ENCODE results near the gene MAML3. TPM values are rescaled to one million over a fixed set of nuclear protein-coding genes. Genes with fewer than 3 reads are reported as not detected.

The MAML3 gene
- total and polyA plus RNA-seq, 2 of the 13 experiments (the other 11 are each of a cell fraction or from before 2014, with no cell fraction given): 0.05 to 0.13 TPM

DNA sequence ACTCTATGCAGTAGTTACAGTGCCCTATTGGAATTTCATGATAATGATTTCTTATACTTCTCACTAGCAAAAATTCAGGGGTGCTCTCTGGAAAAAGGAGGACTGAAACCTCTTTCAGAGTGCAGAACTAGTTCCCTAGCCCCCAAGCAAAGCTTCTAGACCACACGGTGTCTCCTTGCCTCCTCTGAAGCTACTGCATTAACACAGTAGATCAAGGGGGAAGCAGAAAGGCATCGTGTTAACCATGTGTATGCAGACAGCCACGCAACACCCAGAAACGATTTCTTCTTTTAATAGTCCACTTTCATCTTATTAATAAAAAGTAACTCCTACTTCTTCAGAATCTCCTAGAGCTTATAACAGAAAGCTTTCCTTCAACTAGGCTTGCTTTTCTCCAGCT lies 44.7 kb downstream of the MAML3 start:
- H3K27me3 ChIP-seq (ENCODE audit: control insufficient read depth in 1 of 2, insufficient read depth in 2 of 2, low read length in 2 of 2): no peaks in the 10 kb centered on the region; a peak in 1 of 5 replicates
- ATAC-seq: no peak
- no TSS peak for BruUV-seq (replicated peaks)
- H3K9ac ChIP-seq (ENCODE audit: insufficient read depth, low read depth, low read length): no peak overlapping the region
- WGBS (ENCODE audit: low lambda C conversion rate): 19% methylated on average over 4 of the region's 4 CpGs
- H3K4me2 ChIP-seq (ENCODE audit: low read depth, low read length): no peak overlapping the region
- no peak overlapping the region for H3K4me3 ChIP-seq (replicated peaks in 1 of 3; ENCODE audit: insufficient read depth in 1 of 3, low read depth in 2 of 3, low read length in 3 of 3)
- in situ Hi-C loops (cut with HindIII; ENCODE audit: extremely low pct_ligation_motif_present, low pct_unique_long_range_greater_than_20kb) (no loop called here), intact Hi-C loops (cut with micrococcal nuclease; ENCODE audit: unreplicated experiment) (no loop called here)
- H3K27ac ChIP-seq (ENCODE audit: extremely low read length, insufficient read depth, low read length): no peak overlapping the region
- no peaks in the 10 kb centered on the region for H3K9me3 ChIP-seq (ENCODE audit: low read length)
- no peak for FAIRE-seq
- POLR2A ChIA-PET: no interaction called here
- CTCF ChIA-PET (ENCODE audit: low intra/inter-chr PET ratio, low total read pairs): no interaction called here
- H3K36me3 ChIP-seq (replicated peaks in 1 of 2; ENCODE audit: control insufficient read depth in 1 of 2, insufficient read depth in 2 of 2, low read length in 2 of 2): no peaks in the 10 kb centered on the region
- no peaks in the 10 kb centered on the region for H4K20me1 ChIP-seq (ENCODE audit: insufficient read depth, low read length)
- TF ChIP-seq, protein P1, sequence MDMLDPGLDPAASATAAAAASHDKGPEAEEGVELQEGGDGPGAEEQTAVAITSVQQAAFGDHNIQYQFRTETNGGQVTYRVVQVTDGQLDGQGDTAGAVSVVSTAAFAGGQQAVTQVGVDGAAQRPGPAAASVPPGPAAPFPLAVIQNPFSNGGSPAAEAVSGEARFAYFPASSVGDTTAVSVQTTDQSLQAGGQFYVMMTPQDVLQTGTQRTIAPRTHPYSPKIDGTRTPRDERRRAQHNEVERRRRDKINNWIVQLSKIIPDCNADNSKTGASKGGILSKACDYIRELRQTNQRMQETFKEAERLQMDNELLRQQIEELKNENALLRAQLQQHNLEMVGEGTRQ (IDR thresholded peaks at IDR 0.05; ENCODE audit: low read depth, low read length): no peak
- TF ChIP-seq, protein P1 (CRISPR knock-in tag; IDR thresholded peaks at IDR 0.05; ENCODE audit: borderline replicate concordance): no peak
- TF ChIP-seq RXRA (CRISPR knock-in tag; IDR thresholded peaks at IDR 0.05): no peak
- TF ChIP-seq HNF4A (CRISPR knock-in tag; IDR thresholded peaks at IDR 0.05): no peak
- no peak for TF ChIP-seq ZNF749 (CRISPR knock-in tag; IDR thresholded peaks at IDR 0.05; ENCODE audit: borderline replicate concordance)
- TF ChIP-seq, protein P2, sequence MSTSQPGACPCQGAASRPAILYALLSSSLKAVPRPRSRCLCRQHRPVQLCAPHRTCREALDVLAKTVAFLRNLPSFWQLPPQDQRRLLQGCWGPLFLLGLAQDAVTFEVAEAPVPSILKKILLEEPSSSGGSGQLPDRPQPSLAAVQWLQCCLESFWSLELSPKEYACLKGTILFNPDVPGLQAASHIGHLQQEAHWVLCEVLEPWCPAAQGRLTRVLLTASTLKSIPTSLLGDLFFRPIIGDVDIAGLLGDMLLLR (CRISPR knock-in tag; IDR thresholded peaks at IDR 0.05): no peak
- H2AFZ ChIP-seq (ENCODE audit: low read length): no peak overlapping the region
- no peaks in the 10 kb centered on the region for H3K79me2 ChIP-seq (ENCODE audit: insufficient read depth, low read length)
- peaks cover 6% of the 10 kb centered on the region; the same call in 1 of the 2 replicates for H3K4me1 ChIP-seq (ENCODE audit: insufficient read depth, low read length)
- DNase-seq (ENCODE audit: low spot score): no peak

Data from HepG2 (cell line).